HG02970 (cell line): ENCODE data around the gene SH2B3.

ENCODE experiments used
- ATAC-seq: cut with Tn5 transposase; IDR thresholded peaks from one replicate; pipeline ENCODE4 v1.9.1; 2021; ENCODE audit warnings: mild to moderate bottlenecking, moderate library complexity, moderate number of reproducible peaks; ENCODE audit not compliant: unreplicated experiment, low FRiP score

SH2B3 gene

GRCh38 chr12:111408686-111409402 is 3.1 kb downstream of the SH2B3 start:
- no peak for ATAC-seq

- ATAC-seq: no peak
Observed at GRCh38 chr12:111409403-111409779, 3.7 kb downstream of the SH2B3 start.

- ATAC-seq: no peak
Observed at GRCh38 chr12:111409780-111410430, 4.2 kb downstream of the SH2B3 start.

GRCh38 chr12:111410431-111411184 is 4.9 kb downstream of the SH2B3 start:
- ATAC-seq: no peak

- no peak for ATAC-seq
Observed at GRCh38 chr12:111411185-111411764, 5.6 kb downstream of the SH2B3 start.

GRCh38 chr12:111412007-111412829 is 6.5 kb downstream of the SH2B3 start:
- no peak for ATAC-seq

- ATAC-seq: no peak
Observed at GRCh38 chr12:111412830-111413441, 7.2 kb downstream of the SH2B3 start.

GRCh38 chr12:111413442-111414086 is 7.8 kb downstream of the SH2B3 start:
- no peak for ATAC-seq

- ATAC-seq: no peak
Observed at GRCh38 chr12:111414711-111415252, 9.1 kb downstream of the SH2B3 start.

GRCh38 chr12:111417290-111417689 is 11.6 kb downstream of the SH2B3 start:
- ATAC-seq: no peak

- ATAC-seq: no peak
Observed at GRCh38 chr12:111417784-111418593, 12.3 kb downstream of the SH2B3 start.

GRCh38 chr12:111418594-111418880 is 12.8 kb downstream of the SH2B3 start:
- ATAC-seq: no peak

GRCh38 chr12:111419784-111420183 is 14.1 kb downstream of the SH2B3 start:
- ATAC-seq: no peak

- ATAC-seq: no peak
Observed at GRCh38 chr12:111420494-111420893, 14.8 kb downstream of the SH2B3 start.

- ATAC-seq: no peak
Observed at GRCh38 chr12:111424189-111424792, 18.6 kb downstream of the SH2B3 start.

GRCh38 chr12:111424793-111425251 is 19.1 kb downstream of the SH2B3 start:
- ATAC-seq: no peak

GRCh38 chr12:111425655-111426054 is 19.9 kb downstream of the SH2B3 start:
- ATAC-seq: no peak
